ENCODE results near the gene TENM3.

- TF ChIP-seq POLR2A (IDR thresholded peaks at IDR 0.05) (no peak), CTCF (IDR thresholded peaks at IDR 0.05) (no peak)
These were observed 151.0 kb downstream of the TENM3 start for GRCh38 chr4:182394181-182394580.

Data from Peyer's patch (tissue), 4 donors.